ENCODE measurements around the gene GNG11. TPM values are rescaled to one million over a fixed set of nuclear protein-coding genes. Genes with fewer than 3 reads are reported as not detected.

The GNG11 gene
- total and polyA plus RNA-seq, 2 experiments from 2014 or later: 1.6 to 6.3 TPM

GRCh38 chr7:93938293-93938692 lies 16.8 kb downstream of the GNG11 start:
- Histone ChIP-seq H3K27me3 (ENCODE audit: insufficient read depth) (no peaks in the 10 kb centered on the region), H3K27ac (ENCODE audit: low read depth) (no peak overlapping the region), H3K4me2 (no peak overlapping the region), H3K4me3 (no peak overlapping the region), H3K79me2 (replicated peaks; ENCODE audit: insufficient read depth) (no peaks in the 10 kb centered on the region), H3K4me1 (ENCODE audit: insufficient read depth) (no peaks in the 10 kb centered on the region), H3K9me2 (ENCODE audit: insufficient read depth) (no peaks in the 10 kb centered on the region; the same call in 1 of the 2 replicates), H3F3A (replicated peaks; ENCODE audit: low read depth) (no peaks in the 10 kb centered on the region), H3K36me3 (ENCODE audit: insufficient read depth) (no peaks in the 10 kb centered on the region), H4K20me1 (replicated peaks; ENCODE audit: insufficient read depth) (no peaks in the 10 kb centered on the region), H2AFZ (peak overlapping the region; percentile 12; the same call in 1 of the 2 replicates)
- Mint-ChIP-seq H3K27me3 (ENCODE audit: insufficient read depth, low read depth, poor library complexity) (no peaks in the 10 kb centered on the region), H3K4me1 (no peaks in the 10 kb centered on the region; the same call in 2 of the 3 replicates), H3K36me3 (ENCODE audit: low read depth) (no peaks in the 10 kb centered on the region), H3K9me3 (no peaks in the 10 kb centered on the region; the same call in 2 of the 3 replicates), H3K4me3 (no peak overlapping the region), H3K27ac (no peak overlapping the region)
- DNase-seq (ENCODE audit: low spot score) (no peak), ATAC-seq (no peak)
- TF ChIP-seq NANOG (IDR thresholded peaks at IDR 0.05; ENCODE audit: borderline replicate concordance): no peak
- no peak for TF ChIP-seq POLR2AphosphoS5 (IDR thresholded peaks at IDR 0.05; ENCODE audit: low read depth)
- no peak for TF ChIP-seq EZH2phosphoT487 (IDR thresholded peaks at IDR 0.05; ENCODE audit: unreplicated experiment)
- TF ChIP-seq ZNF114 (CRISPR knock-in tag; IDR thresholded peaks at IDR 0.05): no peak
- TF ChIP-seq CTCF (conservative IDR thresholded peaks at IDR 0.05; ENCODE audit: low read depth in 2 of 2): no peak
- no peak for TF ChIP-seq EZH2 (IDR thresholded peaks at IDR 0.05; ENCODE audit: low read depth, unreplicated experiment)
- TF ChIP-seq STAT1 (IDR thresholded peaks at IDR 0.05; ENCODE audit: unreplicated experiment): no peak
- no peak for TF ChIP-seq CREB1 (CRISPR knock-in tag; IDR thresholded peaks at IDR 0.05; ENCODE audit: low read depth)
- TF ChIP-seq REST (IDR thresholded peaks at IDR 0.05; ENCODE audit: unreplicated experiment): no peak
- no peak for TF ChIP-seq JUNB (IDR thresholded peaks at IDR 0.05; ENCODE audit: unreplicated experiment)
- no peak for TF ChIP-seq ZNF462 (CRISPR knock-in tag; IDR thresholded peaks at IDR 0.05)
- no peak for TF ChIP-seq ETS1 (IDR thresholded peaks at IDR 0.05)
- TF ChIP-seq ZNF331 (CRISPR knock-in tag; IDR thresholded peaks at IDR 0.05; ENCODE audit: low read depth): no peak

Measured in GM23338 (cell line).